T-helper 1 cell treated with Interleukin-12 subunit alpha and Interleukin-12 subunit beta and Interleukin-4 antibody, amounts not matched to agents 30 μg/mL and 1 μg/mL, for 36 hours (primary cell): ENCODE results near the gene ANKRD29.
"Not testable (repeated sequence)": the region's sequence is repeated elsewhere in the genome, so short reads cannot be mapped to it uniquely, and the experiment has no call there.

Experiments used
- H3K27ac Mint-ChIP-seq: one replicate; pipeline ENCODE4 v1.8.0; 2021; ENCODE audit warnings: mild to moderate bottlenecking, mixed read lengths
- H3K27me3 Mint-ChIP-seq: one replicate; pipeline ENCODE4 v1.8.0; 2021; ENCODE audit warnings: low read depth, mixed read lengths
- H3K36me3 Mint-ChIP-seq: one replicate; pipeline ENCODE4 v1.8.0; 2021; ENCODE audit warnings: low read depth, mixed read lengths
- H3K4me1 Mint-ChIP-seq: one replicate; pipeline ENCODE4 v1.8.0; 2021; ENCODE audit warnings: low read depth, mixed read lengths
- H3K4me3 Mint-ChIP-seq: one replicate; pipeline ENCODE4 v1.8.0; 2021; ENCODE audit warnings: mild to moderate bottlenecking, moderate library complexity, mixed read lengths
- H3K9me3 Mint-ChIP-seq: one replicate; pipeline ENCODE4 v1.8.0; 2021; ENCODE audit warnings: mixed read lengths

Gene ANKRD29

GRCh38 chr18:23580677-23581367 lies 81.9 kb downstream of the ANKRD29 start:
- no peaks in the 10 kb centered on the region for H3K9me3 Mint-ChIP-seq
- H3K36me3 Mint-ChIP-seq = peaks cover 29% of the 10 kb centered on the region
- H3K27me3 Mint-ChIP-seq = no peaks in the 10 kb centered on the region
- H3K4me1 Mint-ChIP-seq = peaks cover 47% of the 10 kb centered on the region
- no peak overlapping the region for H3K27ac Mint-ChIP-seq
- no peak overlapping the region for H3K4me3 Mint-ChIP-seq

- no peaks in the 10 kb centered on the region for H3K9me3 Mint-ChIP-seq
- peaks cover 49% of the 10 kb centered on the region for H3K4me1 Mint-ChIP-seq
- H3K27ac Mint-ChIP-seq = peak overlapping the region; percentile 62
- peak overlapping the region; percentile 7 for H3K4me3 Mint-ChIP-seq
- peaks cover 35% of the 10 kb centered on the region for H3K36me3 Mint-ChIP-seq
- H3K27me3 Mint-ChIP-seq = no peaks in the 10 kb centered on the region
Observed at GRCh38 chr18:23578891-23579653, 83.6 kb downstream of the ANKRD29 start.

GRCh38 chr18:23578067-23578701 lies 84.5 kb downstream of the ANKRD29 start:
- no peak overlapping the region for H3K27ac Mint-ChIP-seq
- peak overlapping the region; percentile 7 for H3K4me3 Mint-ChIP-seq
- peaks cover 51% of the 10 kb centered on the region for H3K4me1 Mint-ChIP-seq
- H3K27me3 Mint-ChIP-seq = no peaks in the 10 kb centered on the region
- no peaks in the 10 kb centered on the region for H3K9me3 Mint-ChIP-seq
- H3K36me3 Mint-ChIP-seq = peaks cover 35% of the 10 kb centered on the region

GRCh38 chr18:23577521-23577920 lies 85.2 kb downstream of the ANKRD29 start:
- H3K27ac Mint-ChIP-seq, H3K27me3 Mint-ChIP-seq, H3K4me3 Mint-ChIP-seq, H3K9me3 Mint-ChIP-seq: not testable (repeated sequence)
- Mint-ChIP-seq H3K36me3 (peaks cover 36% of the 10 kb centered on the region), H3K4me1 (peaks cover 50% of the 10 kb centered on the region)

GRCh38 chr18:23575309-23575651 lies 87.4 kb downstream of the ANKRD29 start:
- H3K4me1 Mint-ChIP-seq = peaks cover 52% of the 10 kb centered on the region

GRCh38 chr18:23574611-23575308 lies 88.0 kb downstream of the ANKRD29 start:
- Mint-ChIP-seq H3K27ac (peak overlapping the region; percentile 86), H3K4me1 (peaks cover 50% of the 10 kb centered on the region), H3K36me3 (peaks cover 46% of the 10 kb centered on the region), H3K4me3 (peak overlapping the region; percentile 57), H3K9me3 (no peaks in the 10 kb centered on the region), H3K27me3 (no peaks in the 10 kb centered on the region)

More at GRCh38 chr18:23575309-23575651, 87.4 kb downstream of the ANKRD29 start:
- Mint-ChIP-seq H3K4me3 (no peak overlapping the region), H3K36me3 (peaks cover 42% of the 10 kb centered on the region), H3K9me3 (no peaks in the 10 kb centered on the region), H3K27ac (peak overlapping the region; percentile 86), H3K27me3 (no peaks in the 10 kb centered on the region)

- H3K4me3 Mint-ChIP-seq = peak overlapping the region; percentile 57
- H3K27ac Mint-ChIP-seq = peak overlapping the region; percentile 86
- peaks cover 47% of the 10 kb centered on the region for H3K36me3 Mint-ChIP-seq
- H3K27me3 Mint-ChIP-seq = no peaks in the 10 kb centered on the region
- H3K9me3 Mint-ChIP-seq = no peaks in the 10 kb centered on the region
- H3K4me1 Mint-ChIP-seq = peaks cover 46% of the 10 kb centered on the region
Observed at GRCh38 chr18:23573626-23574431, 88.9 kb downstream of the ANKRD29 start.

- Mint-ChIP-seq H3K9me3 (no peaks in the 10 kb centered on the region), H3K27me3 (no peaks in the 10 kb centered on the region), H3K4me3 (peak overlapping the region; percentile 57), H3K27ac (peak overlapping the region; percentile 86), H3K36me3 (peaks cover 52% of the 10 kb centered on the region), H3K4me1 (peaks cover 43% of the 10 kb centered on the region)
Observed at GRCh38 chr18:23573020-23573419, 89.7 kb downstream of the ANKRD29 start.

- no peak overlapping the region for H3K4me3 Mint-ChIP-seq
- H3K4me1 Mint-ChIP-seq = peaks cover 43% of the 10 kb centered on the region
- no peaks in the 10 kb centered on the region for H3K9me3 Mint-ChIP-seq
- peak overlapping the region; percentile 55 for H3K27ac Mint-ChIP-seq
- peaks cover 53% of the 10 kb centered on the region for H3K36me3 Mint-ChIP-seq
- no peaks in the 10 kb centered on the region for H3K27me3 Mint-ChIP-seq
Observed at GRCh38 chr18:23572570-23572969, 90.1 kb downstream of the ANKRD29 start.

GRCh38 chr18:23572012-23572411 lies 90.7 kb downstream of the ANKRD29 start:
- H3K9me3 Mint-ChIP-seq = no peaks in the 10 kb centered on the region
- no peaks in the 10 kb centered on the region for H3K27me3 Mint-ChIP-seq
- peaks cover 43% of the 10 kb centered on the region for H3K4me1 Mint-ChIP-seq
- no peak overlapping the region for H3K4me3 Mint-ChIP-seq
- H3K27ac Mint-ChIP-seq = peak overlapping the region; percentile 55
- H3K36me3 Mint-ChIP-seq = peaks cover 58% of the 10 kb centered on the region

GRCh38 chr18:23570912-23571504 lies 91.7 kb downstream of the ANKRD29 start:
- Mint-ChIP-seq H3K4me3 (no peak overlapping the region), H3K36me3 (peaks cover 58% of the 10 kb centered on the region), H3K27me3 (no peaks in the 10 kb centered on the region), H3K9me3 (no peaks in the 10 kb centered on the region), H3K27ac (peak overlapping the region; percentile 42), H3K4me1 (peaks cover 39% of the 10 kb centered on the region)

GRCh38 chr18:23569299-23570063 lies 93.2 kb downstream of the ANKRD29 start:
- Mint-ChIP-seq H3K27me3 (no peaks in the 10 kb centered on the region), H3K9me3 (no peaks in the 10 kb centered on the region), H3K27ac (peak overlapping the region; percentile 11), H3K4me3 (no peak overlapping the region), H3K36me3 (peaks cover 59% of the 10 kb centered on the region), H3K4me1 (peaks cover 28% of the 10 kb centered on the region)
